SK-N-SH treated with all-trans-retinoic acid at 6 μM for 48 hours (cell line): ENCODE measurements around the gene NAT14.
A peak's percentile ranks its signal among the peaks of the same experiment; 100 is the strongest.

Source experiments
- ATAC-seq: fragments of 200-7000 bp; cut with Tn5 transposase; 3 replicates; pipeline ENCODE4 v1.9.1; 2020; ENCODE audit warnings: mild to moderate bottlenecking, moderate library complexity
- ARNTL ChIP-seq: fragments of 450-650 bp; formaldehyde crosslinking; IDR thresholded peaks from 2 replicates; pipeline ENCODE4 v1.5.0; 2020; ENCODE audit warnings: low read depth, mild to moderate bottlenecking, moderate library complexity, borderline replicate concordance
- BACH2 ChIP-seq: fragments of 250-450 bp; sonication (Bioruptor Pico); IDR thresholded peaks from 2 replicates; pipeline ENCODE4 v1.9.0; 2021; ENCODE audit warnings: mild to moderate bottlenecking, borderline replicate concordance
- CSDC2 ChIP-seq: fragments of 250-450 bp; sonication (Bioruptor Pico); IDR thresholded peaks from 2 replicates; pipeline ENCODE4 v1.5.0; 2020; ENCODE audit warnings: mild to moderate bottlenecking, moderate library complexity
- CSRNP3 ChIP-seq: fragments of 250-450 bp; sonication (Bioruptor Pico); IDR thresholded peaks from 2 replicates; pipeline ENCODE4 v1.5.1; 2021; ENCODE audit warnings: mild to moderate bottlenecking, moderate library complexity
- ESRRG ChIP-seq: fragments of 250-450 bp; sonication (Bioruptor Pico); IDR thresholded peaks from 2 replicates; pipeline ENCODE4 v1.6.1; 2021; ENCODE audit warnings: mild to moderate bottlenecking
- ISL1 ChIP-seq: fragments of 250-450 bp; sonication (Bioruptor Pico); IDR thresholded peaks from 2 replicates; pipeline ENCODE4 v2.1.2; 2022; ENCODE audit warnings: mild to moderate bottlenecking, moderate library complexity
- OSR1 ChIP-seq: fragments of 250-450 bp; sonication (Bioruptor Pico); IDR thresholded peaks from 2 replicates; pipeline ENCODE4 v1.8.0; 2022; ENCODE audit warnings: moderate library complexity, mild to moderate bottlenecking, inconsistent platforms
- PATZ1 ChIP-seq: fragments of 250-450 bp; sonication (Bioruptor Pico); IDR thresholded peaks from 2 replicates; pipeline ENCODE4 v1.8.0; 2020; ENCODE audit warnings: mild to moderate bottlenecking, moderate library complexity, borderline replicate concordance
- POU6F1 ChIP-seq: fragments of 250-450 bp; sonication (Bioruptor Pico); IDR thresholded peaks from 2 replicates; pipeline ENCODE4 v1.8.0; 2021; ENCODE audit warnings: low read depth, mild to moderate bottlenecking, moderate library complexity, borderline replicate concordance
- PPARA ChIP-seq: fragments of 250-450 bp; sonication (Bioruptor Pico); IDR thresholded peaks from 2 replicates; pipeline ENCODE4 v1.5.0; 2020; ENCODE audit warnings: mild to moderate bottlenecking, borderline replicate concordance
- RARB ChIP-seq: fragments of 250-450 bp; sonication (Bioruptor Pico); IDR thresholded peaks from 2 replicates; pipeline ENCODE4 v1.8.0; 2021; ENCODE audit warnings: mild to moderate bottlenecking, moderate library complexity
- SNAI2 ChIP-seq: fragments of 250-450 bp; sonication (Bioruptor Pico); IDR thresholded peaks from 2 replicates; pipeline ENCODE4 v1.5.0; 2020; ENCODE audit warnings: mild to moderate bottlenecking, moderate library complexity
- TOX ChIP-seq: fragments of 250-450 bp; sonication (Bioruptor Pico); IDR thresholded peaks from 2 replicates; pipeline ENCODE4 v1.8.0; 2021; ENCODE audit warnings: mild to moderate bottlenecking, moderate library complexity, borderline replicate concordance
- ZFP3 ChIP-seq: fragments of 250-450 bp; sonication (Bioruptor Pico); IDR thresholded peaks from 2 replicates; pipeline ENCODE4 v1.5.0; 2020; ENCODE audit warnings: mild to moderate bottlenecking, moderate library complexity
- ZNF565 ChIP-seq: fragments of 450-650 bp; formaldehyde crosslinking; conservative IDR thresholded peaks from 2 replicates; pipeline ENCODE4 v1.5.0; 2020; ENCODE audit warnings: low read depth, mild to moderate bottlenecking, moderate library complexity
- ZNF8 ChIP-seq: fragments of 450-650 bp; formaldehyde crosslinking; IDR thresholded peaks from 2 replicates; pipeline ENCODE4 v1.5.0; 2020; ENCODE audit warnings: mild to moderate bottlenecking, moderate library complexity
- TF ChIP-seq, protein P1 (sequence below): fragments of 250-450 bp; sonication (Bioruptor Pico); IDR thresholded peaks from 2 replicates; pipeline ENCODE4 v1.5.1; 2020; ENCODE audit warnings: low read depth, mild to moderate bottlenecking, moderate library complexity
- TF ChIP-seq, protein P2 (sequence below): fragments of 250-450 bp; sonication (Bioruptor Pico); IDR thresholded peaks from 2 replicates; pipeline ENCODE4 v1.5.0; 2020; ENCODE audit warnings: mild to moderate bottlenecking, moderate library complexity

The NAT14 gene

GRCh38 chr19:55453511-55454260 is 31.3 kb upstream of the NAT14 start (continued):
- no peak for TF ChIP-seq POU6F1

DNA sequence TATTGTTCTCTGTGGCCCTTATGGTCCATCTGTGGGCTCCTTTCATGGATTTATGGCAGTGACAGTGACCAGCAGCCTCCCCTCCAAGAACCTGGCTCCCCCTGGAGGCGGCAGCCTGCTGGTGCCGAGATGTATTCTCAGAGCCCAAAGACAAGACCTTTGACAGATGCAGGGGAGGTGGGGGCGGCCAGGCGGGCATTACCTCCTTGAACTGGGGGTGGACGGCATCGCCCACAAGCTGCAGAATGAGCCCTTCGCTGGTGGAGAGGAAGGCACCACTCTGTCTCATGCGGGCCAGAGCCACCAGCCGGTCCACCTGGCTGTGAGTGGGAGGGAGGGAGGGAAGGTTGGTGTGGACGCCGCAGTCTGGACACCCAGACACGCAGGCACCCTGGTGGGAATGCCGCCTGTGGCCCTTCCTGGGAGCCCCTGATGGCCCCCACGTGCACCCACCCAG is 30.2 kb upstream of the NAT14 start:
- peak; percentile 69 for ATAC-seq
- no peak for TF ChIP-seq CSDC2 (CRISPR knock-in tag)
- TF ChIP-seq, protein P1, sequence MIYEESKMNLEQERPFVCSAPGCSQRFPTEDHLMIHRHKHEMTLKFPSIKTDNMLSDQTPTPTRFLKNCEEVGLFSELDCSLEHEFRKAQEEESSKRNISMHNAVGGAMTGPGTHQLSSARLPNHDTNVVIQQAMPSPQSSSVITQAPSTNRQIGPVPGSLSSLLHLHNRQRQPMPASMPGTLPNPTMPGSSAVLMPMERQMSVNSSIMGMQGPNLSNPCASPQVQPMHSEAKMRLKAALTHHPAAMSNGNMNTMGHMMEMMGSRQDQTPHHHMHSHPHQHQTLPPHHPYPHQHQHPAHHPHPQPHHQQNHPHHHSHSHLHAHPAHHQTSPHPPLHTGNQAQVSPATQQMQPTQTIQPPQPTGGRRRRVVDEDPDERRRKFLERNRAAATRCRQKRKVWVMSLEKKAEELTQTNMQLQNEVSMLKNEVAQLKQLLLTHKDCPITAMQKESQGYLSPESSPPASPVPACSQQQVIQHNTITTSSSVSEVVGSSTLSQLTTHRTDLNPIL (CRISPR knock-in tag): no peak
- no peak for TF ChIP-seq OSR1 (CRISPR knock-in tag)
- no peak for TF ChIP-seq BACH2 (CRISPR knock-in tag)
- TF ChIP-seq CSRNP3 (CRISPR knock-in tag): no peak
- TF ChIP-seq POU6F1: no peak
- no peak for TF ChIP-seq TOX (CRISPR knock-in tag)
- TF ChIP-seq ZFP3 (CRISPR knock-in tag): no peak
- TF ChIP-seq, protein P2, sequence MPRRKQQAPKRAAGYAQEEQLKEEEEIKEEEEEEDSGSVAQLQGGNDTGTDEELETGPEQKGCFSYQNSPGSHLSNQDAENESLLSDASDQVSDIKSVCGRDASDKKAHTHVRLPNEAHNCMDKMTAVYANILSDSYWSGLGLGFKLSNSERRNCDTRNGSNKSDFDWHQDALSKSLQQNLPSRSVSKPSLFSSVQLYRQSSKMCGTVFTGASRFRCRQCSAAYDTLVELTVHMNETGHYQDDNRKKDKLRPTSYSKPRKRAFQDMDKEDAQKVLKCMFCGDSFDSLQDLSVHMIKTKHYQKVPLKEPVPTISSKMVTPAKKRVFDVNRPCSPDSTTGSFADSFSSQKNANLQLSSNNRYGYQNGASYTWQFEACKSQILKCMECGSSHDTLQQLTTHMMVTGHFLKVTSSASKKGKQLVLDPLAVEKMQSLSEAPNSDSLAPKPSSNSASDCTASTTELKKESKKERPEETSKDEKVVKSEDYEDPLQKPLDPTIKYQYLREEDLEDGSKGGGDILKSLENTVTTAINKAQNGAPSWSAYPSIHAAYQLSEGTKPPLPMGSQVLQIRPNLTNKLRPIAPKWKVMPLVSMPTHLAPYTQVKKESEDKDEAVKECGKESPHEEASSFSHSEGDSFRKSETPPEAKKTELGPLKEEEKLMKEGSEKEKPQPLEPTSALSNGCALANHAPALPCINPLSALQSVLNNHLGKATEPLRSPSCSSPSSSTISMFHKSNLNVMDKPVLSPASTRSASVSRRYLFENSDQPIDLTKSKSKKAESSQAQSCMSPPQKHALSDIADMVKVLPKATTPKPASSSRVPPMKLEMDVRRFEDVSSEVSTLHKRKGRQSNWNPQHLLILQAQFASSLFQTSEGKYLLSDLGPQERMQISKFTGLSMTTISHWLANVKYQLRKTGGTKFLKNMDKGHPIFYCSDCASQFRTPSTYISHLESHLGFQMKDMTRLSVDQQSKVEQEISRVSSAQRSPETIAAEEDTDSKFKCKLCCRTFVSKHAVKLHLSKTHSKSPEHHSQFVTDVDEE: no peak
- no peak for TF ChIP-seq SNAI2 (CRISPR knock-in tag)
- no peak for TF ChIP-seq PPARA (CRISPR knock-in tag)

GRCh38 chr19:55455576-55456235 is 29.3 kb upstream of the NAT14 start:
- TF ChIP-seq PPARA (CRISPR knock-in tag) (no peak), BACH2 (CRISPR knock-in tag) (no peak)
- ATAC-seq: no peak

- no peak for ATAC-seq
- TF ChIP-seq ARNTL (CRISPR knock-in tag) (no peak), ZNF8 (no peak), TOX (CRISPR knock-in tag) (no peak), PATZ1 (CRISPR knock-in tag) (no peak), SNAI2 (CRISPR knock-in tag) (no peak), CSRNP3 (CRISPR knock-in tag) (no peak), ISL1 (CRISPR knock-in tag) (no peak), ZNF565 (CRISPR knock-in tag) (no peak), CSDC2 (CRISPR knock-in tag) (no peak), ESRRG (no peak), ZFP3 (CRISPR knock-in tag) (no peak), OSR1 (CRISPR knock-in tag) (no peak), RARB (no peak)
- TF ChIP-seq, protein P1 (CRISPR knock-in tag): no peak
Measured at GRCh38 chr19:55456347-55456746, 28.6 kb upstream of the NAT14 start.
